OCI-LY3 (cell line): ENCODE results near the gene RAP1GAP2.

Source experiments
- EZH2phosphoT487 ChIP-seq: fragments of 200-600 bp; shearing (Covaris generic); IDR thresholded peaks from 2 replicates; pipeline ENCODE4 v1.6.1; 2018; ENCODE audit warnings: antibody characterized with exemption, mixed run types, low read depth
- TF ChIP-seq, protein P1 (sequence below): fragments of 200-600, 300-600 bp; sonication (generic); IDR thresholded peaks from 2 replicates; pipeline ENCODE4 v1.5.1; 2014; ENCODE audit warnings: antibody characterized with exemption, low read length, low read depth

DNA sequence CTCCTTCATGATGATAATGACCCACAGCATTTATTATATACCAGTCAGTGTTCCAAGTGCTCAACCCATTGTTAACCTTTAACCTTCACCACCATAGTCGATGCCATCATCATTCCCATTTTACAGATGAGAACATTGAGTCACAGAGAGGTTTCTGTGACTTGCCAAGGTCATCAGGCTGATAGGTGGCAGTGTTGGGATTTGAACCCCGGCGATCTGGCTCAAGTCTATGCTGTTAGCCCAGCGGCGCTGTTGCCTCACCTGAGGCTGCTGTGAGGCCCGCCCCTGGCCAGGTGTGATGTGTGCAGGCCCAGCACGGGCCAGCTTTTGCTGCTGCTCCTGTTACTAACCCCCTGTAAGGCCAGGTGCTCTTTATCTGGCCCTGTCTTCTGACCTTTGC lies 166.0 kb downstream of the RAP1GAP2 start:
- TF ChIP-seq, protein P1, sequence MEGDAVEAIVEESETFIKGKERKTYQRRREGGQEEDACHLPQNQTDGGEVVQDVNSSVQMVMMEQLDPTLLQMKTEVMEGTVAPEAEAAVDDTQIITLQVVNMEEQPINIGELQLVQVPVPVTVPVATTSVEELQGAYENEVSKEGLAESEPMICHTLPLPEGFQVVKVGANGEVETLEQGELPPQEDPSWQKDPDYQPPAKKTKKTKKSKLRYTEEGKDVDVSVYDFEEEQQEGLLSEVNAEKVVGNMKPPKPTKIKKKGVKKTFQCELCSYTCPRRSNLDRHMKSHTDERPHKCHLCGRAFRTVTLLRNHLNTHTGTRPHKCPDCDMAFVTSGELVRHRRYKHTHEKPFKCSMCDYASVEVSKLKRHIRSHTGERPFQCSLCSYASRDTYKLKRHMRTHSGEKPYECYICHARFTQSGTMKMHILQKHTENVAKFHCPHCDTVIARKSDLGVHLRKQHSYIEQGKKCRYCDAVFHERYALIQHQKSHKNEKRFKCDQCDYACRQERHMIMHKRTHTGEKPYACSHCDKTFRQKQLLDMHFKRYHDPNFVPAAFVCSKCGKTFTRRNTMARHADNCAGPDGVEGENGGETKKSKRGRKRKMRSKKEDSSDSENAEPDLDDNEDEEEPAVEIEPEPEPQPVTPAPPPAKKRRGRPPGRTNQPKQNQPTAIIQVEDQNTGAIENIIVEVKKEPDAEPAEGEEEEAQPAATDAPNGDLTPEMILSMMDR = 0 out of 2 replicates have a peak, but pooled peaks have one; percentile 5
- no peak for TF ChIP-seq EZH2phosphoT487
